Amygdala (tissue), 56 donors: Measurements from ENCODE around the gene PRELID1.

Source experiments
- DNase-seq, 56 donors: peaks; one replicate each; lab custom pipeline; 2025; lab: John Stamatoyannopoulos, UW

Gene PRELID1

GRCh38 chr5:177353093-177353492 lies 49.5 kb downstream of the PRELID1 start:
- DNase-seq, result no peak

DNA sequence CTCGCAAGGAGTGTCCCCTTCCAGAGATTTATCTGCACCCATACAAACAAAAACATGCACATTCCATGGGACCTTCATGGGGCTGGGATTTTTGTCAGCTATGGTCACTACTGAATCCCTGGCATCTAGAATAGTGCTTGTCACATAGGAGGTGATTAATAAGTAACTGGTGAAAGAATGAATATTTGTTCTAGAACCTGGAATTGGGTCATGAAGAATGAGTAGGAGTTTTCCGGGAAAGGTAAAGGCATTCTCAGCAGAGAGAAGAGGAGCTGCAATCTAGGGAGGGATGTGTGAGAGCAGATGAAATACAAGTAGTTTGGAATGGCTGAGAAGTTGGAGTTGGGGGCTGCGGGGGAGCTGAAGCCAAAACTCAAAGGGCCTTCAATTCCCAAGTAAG lies 50.7 kb downstream of the PRELID1 start:
- no peak for DNase-seq

DNA sequence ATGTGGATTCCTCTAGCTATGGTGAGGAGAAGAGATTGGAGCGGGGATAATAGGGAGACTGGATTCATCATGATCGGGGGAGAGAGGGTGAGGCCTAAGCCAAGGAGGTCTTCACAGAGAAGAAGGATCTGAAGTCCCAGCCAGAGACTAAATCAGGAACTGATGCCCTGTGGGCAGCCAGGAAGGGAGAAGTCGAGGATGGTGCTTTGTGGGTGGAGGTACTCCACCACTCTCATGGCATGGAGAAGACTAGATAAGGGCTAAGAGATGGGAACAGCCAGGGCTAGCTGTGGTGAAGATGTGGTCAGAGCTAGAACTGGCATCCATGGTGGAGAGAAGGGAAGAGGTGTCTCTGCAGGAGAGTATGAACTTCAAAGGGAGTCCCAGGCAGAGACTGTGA lies 51.1 kb downstream of the PRELID1 start:
- DNase-seq, result no peak

DNA sequence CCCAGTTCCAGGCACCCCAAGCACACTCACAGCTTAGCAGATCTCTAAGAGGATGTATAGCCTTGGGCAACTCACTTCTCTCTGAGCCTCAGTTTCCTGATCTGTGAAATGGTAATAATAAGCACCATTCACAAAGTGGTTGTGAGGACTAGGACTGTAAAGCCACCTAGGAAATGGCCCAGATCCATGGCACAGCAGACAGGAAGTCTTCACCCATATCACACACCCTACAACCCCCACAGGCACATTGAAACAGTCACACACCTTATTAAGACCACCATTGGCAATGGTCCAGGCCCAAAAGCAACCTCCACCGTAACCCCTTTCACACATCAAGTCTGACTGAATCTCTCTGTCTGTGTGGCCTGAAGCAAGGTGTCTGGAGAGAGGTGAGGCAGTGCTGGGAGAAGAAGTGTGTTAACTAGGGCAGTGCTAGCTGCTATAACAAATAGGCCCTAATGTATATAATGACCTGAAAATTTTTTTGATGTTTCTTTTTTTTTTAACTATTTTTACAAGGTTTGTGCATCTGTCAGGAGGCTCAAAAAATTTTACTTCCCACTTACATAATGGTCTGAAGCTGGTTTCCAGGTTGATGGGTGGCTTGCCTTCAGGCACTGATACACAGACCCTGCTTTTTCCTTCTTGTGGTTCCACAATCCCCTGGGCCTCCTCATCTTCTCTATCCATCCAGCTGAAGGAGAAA lies 51.7 kb downstream of the PRELID1 start:
- DNase-seq, result no peak

GRCh38 chr5:177355868-177356168 lies 52.2 kb downstream of the PRELID1 start:
- no peak for DNase-seq
